Heart left ventricle (tissue), 16 donors: ENCODE measurements around the gene P2RX2. TPM values are rescaled to one million over a fixed set of nuclear protein-coding genes. Genes with fewer than 3 reads are reported as not detected.

ENCODE experiments used
- ATAC-seq, 4 donors: fragments of 200-7000 bp; cut with Tn5 transposase; one replicate each; pipeline ENCODE4 v1.9.1; 2020 to 2022; ENCODE audit warnings: moderate library complexity in 4 of 4, mild to moderate bottlenecking in 3 of 4, moderate number of reproducible peaks in 1 of 4
- DNase-seq, 5 donors: peaks; one replicate each; pipeline ENCODE4 v3.0.0-alpha.2; 2020
- H3K27ac ChIP-seq, 12 donors: fragments of 200-600 bp; sonication (generic) in 4 of 12; one replicate each; pipeline versions ENCODE4 v1.5.0 to v1.8.0; 2016 to 2022; ENCODE audit warnings: mild to moderate bottlenecking in 2 of 12
- H3K27me3 ChIP-seq, 9 donors: fragments of 200-600 bp; sonication (generic) in 2 of 9; one replicate each; pipeline versions ENCODE4 v1.5.1 to v1.8.0; 2016 to 2022; ENCODE audit warnings: mild to moderate bottlenecking in 3 of 9
- H3K36me3 ChIP-seq, 9 donors: fragments of 200-600 bp; sonication (generic) in 2 of 9; one replicate each; pipeline versions ENCODE4 v1.5.0 to v1.8.0; 2018 to 2022; ENCODE audit warnings: mild to moderate bottlenecking in 2 of 9
- H3K4me1 ChIP-seq, 12 donors: fragments of 200-600 bp; sonication (generic) in 4 of 12; one replicate each; pipeline versions ENCODE4 v1.5.0 to v1.8.0; 2016 to 2022; ENCODE audit warnings: mild to moderate bottlenecking in 3 of 12
- H3K4me3 ChIP-seq, 12 donors: fragments of 200-600 bp; sonication (generic) in 4 of 12; one replicate each; pipeline versions ENCODE4 v1.5.0 to v1.8.0; 2017 to 2022; ENCODE audit warnings: mild to moderate bottlenecking in 9 of 12, moderate library complexity in 4 of 12
- H3K9me3 ChIP-seq, 12 donors: fragments of 200-600 bp; sonication (generic) in 4 of 12; one replicate each; pipeline versions ENCODE4 v1.5.0 to v1.8.0; 2016 to 2022; ENCODE audit warnings: mild to moderate bottlenecking in 1 of 12
- POLR2A ChIP-seq, 2 donors: fragments of 450-650 bp; IDR thresholded peaks; one replicate each; pipeline ENCODE4 v1.6.1; 2017; ENCODE audit warnings: antibody characterized with exemption in 2 of 2, mild to moderate bottlenecking in 2 of 2, moderate library complexity in 2 of 2
- WGBS, 4 donors: extraction: QIAGEN DNeasy Blood & Tissue Kit in 2 of 4; methylation state at CpG; one replicate each; pipeline versions ENCODE4 v1.1.5 to v1.1.7; 2013 to 2018; 5-methylcytosine and 5-hydroxymethylcytosine counted together
- intact Hi-C, 10 donors: fragments of 100-400 bp; cut with DNase I; formaldehyde crosslinking; loops; one replicate each; pipeline versions ENCODE4 v1.11.1 to v1.14.2; 2022
- polyA plus RNA-seq, 2 donors: library from polyadenylated mRNA; stranded (reverse); fragments of 200-250 nt; gene quantifications; one replicate each; pipeline ENCODE4 v1.2.3, GENCODE V29; 2013
- total RNA-seq, 9 donors: library from RNA; depleted of rRNA in 2 of 9; stranded (reverse); fragments of >200 nt in 2 of 9; fragmentation: NEBNext Ultra II Directional in 3 of 9; extraction: Animal tissue kit (Norgen Biotek cat#: 25700) in 3 of 9; gene quantifications; one replicate each; pipeline versions ENCODE4 v1.1.0 to v1.2.4, GENCODE V29; 2016 to 2023
- TF ChIP-seq, protein P1 (sequence below), 12 donors: fragments of 200-600 bp; sonication (generic) in 4 of 12; IDR thresholded peaks; one replicate each; pipeline versions ENCODE4 v1.5.0 to v1.8.0; 2018 to 2022; ENCODE audit warnings: antibody characterized with exemption in 12 of 12, mild to moderate bottlenecking in 5 of 12
- donor health status: ischemic (EF 13 %, LVEDD 7.1; RV severe dilation, severe dysfunction).
- donor health status: healthy with polysubstance abuse.
- donor health status: DM: no; HTN: yes; CAD: no.
- donor health status: DM: no; HTN: no; CAD: no.
- donor health status: ischemic (EF 25% LVEDD 6.9; RV normal size, moderate dysfunction).
- donor health status: ischemic (EF 25% LVEDD 5.7; RV mildly dilated, moderate dysfunction).
- donor health status: healthy.
- donor health status: DM: yes; HTN: yes; CAD: no.
- donor health status: ischemic (EF 35%, LVEDD 5.7; RV mildly dilated, moderate dysfunction).
- donor health status: nonischemic (EF 11% LVEDD 7.7; RV severe dilation, severe dysfunction).
- donor health status: DM: yes; HTN: yes; CAD: no.
- donor health status: PGD.
- donor health status: ischemic (EF 29% LVEDD 5.4; RV normal size, mild dysfunction).
- donor health status: nonischemic (EF 23%, LVEDD 6.1; RV moderate dilation, normal function).

P2RX2 gene
- total and polyA plus RNA-seq, 11 donors, result not detected

DNA sequence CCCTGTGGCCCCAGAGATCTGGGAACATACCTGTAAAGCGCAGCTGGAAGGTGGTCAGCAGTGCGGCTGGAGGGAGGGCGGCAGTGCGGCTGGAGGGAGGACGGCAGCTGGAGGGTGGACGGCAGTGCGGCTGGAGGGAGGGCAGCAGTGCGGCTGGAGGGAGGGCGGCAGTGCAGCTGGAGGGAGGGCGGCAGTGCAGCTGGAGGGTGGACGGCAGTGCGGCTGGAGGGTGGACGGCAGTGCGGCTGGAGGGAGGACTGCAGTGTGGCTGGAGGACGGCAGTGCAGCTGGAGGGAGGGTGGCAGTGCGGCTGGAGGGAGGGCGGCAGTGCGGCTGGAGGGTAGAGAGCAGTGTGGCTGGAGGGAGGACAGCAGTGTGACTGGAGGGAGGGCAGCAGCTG is 31.6 kb upstream of the P2RX2 start:
- Histone ChIP-seq H3K4me1 (no peaks in the 10 kb centered on the region), H3K4me3 (no peak overlapping the region), H3K27ac (no peak overlapping the region), H3K9me3 (no peaks in the 10 kb centered on the region), H3K27me3 (no peaks in the 10 kb centered on the region), H3K36me3 (peaks cover 0 to 9% (median 0%) of the 10 kb centered on the region in 9 donors)
- intact Hi-C loops, result no loop called here
- 86 to 93% (median 90%) methylated on average over 18 of the region's 18 CpGs for WGBS, 4 donors
- TF ChIP-seq POLR2A (IDR thresholded peaks at IDR 0.05), result no peak
- TF ChIP-seq, protein P1, sequence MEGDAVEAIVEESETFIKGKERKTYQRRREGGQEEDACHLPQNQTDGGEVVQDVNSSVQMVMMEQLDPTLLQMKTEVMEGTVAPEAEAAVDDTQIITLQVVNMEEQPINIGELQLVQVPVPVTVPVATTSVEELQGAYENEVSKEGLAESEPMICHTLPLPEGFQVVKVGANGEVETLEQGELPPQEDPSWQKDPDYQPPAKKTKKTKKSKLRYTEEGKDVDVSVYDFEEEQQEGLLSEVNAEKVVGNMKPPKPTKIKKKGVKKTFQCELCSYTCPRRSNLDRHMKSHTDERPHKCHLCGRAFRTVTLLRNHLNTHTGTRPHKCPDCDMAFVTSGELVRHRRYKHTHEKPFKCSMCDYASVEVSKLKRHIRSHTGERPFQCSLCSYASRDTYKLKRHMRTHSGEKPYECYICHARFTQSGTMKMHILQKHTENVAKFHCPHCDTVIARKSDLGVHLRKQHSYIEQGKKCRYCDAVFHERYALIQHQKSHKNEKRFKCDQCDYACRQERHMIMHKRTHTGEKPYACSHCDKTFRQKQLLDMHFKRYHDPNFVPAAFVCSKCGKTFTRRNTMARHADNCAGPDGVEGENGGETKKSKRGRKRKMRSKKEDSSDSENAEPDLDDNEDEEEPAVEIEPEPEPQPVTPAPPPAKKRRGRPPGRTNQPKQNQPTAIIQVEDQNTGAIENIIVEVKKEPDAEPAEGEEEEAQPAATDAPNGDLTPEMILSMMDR (IDR thresholded peaks at IDR 0.05), result no peak
- ATAC-seq (no peak), DNase-seq (no peak)

DNA sequence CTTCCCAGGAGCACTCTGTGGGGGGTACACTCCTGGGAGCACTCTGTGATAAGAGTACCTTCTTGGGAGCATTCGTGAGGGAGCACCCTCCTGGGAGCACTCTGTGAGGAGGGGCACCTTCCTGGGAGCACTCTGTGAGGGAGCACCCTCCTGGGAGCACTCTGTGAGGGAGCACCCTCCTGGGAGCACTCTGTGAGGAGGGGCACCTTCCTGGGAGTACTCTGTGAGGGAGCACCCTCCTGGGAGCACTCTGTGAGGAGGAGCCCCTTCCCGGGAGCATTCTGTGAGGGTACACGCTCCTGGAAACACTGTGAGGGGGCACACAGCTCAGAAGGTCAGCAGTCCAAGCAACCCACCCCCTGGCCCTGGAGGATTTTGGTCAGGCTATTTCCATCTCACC is 30.8 kb upstream of the P2RX2 start:
- no peak for DNase-seq
- Histone ChIP-seq H3K27me3 (no peaks in the 10 kb centered on the region), H3K9me3 (no peaks in the 10 kb centered on the region), H3K36me3 (peaks cover 0 to 6% (median 0%) of the 10 kb centered on the region in 9 donors), H3K27ac (no peak overlapping the region), H3K4me1 (no peaks in the 10 kb centered on the region), H3K4me3 (no peak overlapping the region)
- intact Hi-C loops, result no loop called here
- TF ChIP-seq, protein P1 (IDR thresholded peaks at IDR 0.05), result no peak
- no peak for TF ChIP-seq POLR2A (IDR thresholded peaks at IDR 0.05)
- no peak for ATAC-seq
- 68 to 75% (median 73%) methylated on average over 3 of the region's 3 CpGs for WGBS, 4 donors

DNA sequence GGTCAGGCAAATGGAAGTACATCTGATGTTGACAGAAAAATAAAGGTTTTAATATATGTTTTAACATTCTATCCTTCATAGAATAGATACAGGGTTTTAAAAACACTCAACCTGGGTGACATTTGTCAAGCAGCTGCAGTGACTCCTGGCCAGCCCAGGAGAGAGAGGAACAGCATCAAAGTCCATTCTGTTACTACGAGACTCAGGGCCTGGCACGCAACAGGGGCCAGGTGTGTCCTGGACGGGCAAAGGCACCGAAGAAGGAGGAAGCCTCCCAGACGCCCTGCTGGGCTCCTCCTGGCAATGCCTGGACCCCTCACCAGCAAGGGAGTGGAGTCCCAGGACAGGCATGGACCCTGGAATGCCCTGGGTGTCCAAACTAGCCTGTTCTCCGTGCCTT is 30.3 kb upstream of the P2RX2 start:
- intact Hi-C loops, result no loop called here
- Histone ChIP-seq H3K9me3 (no peaks in the 10 kb centered on the region), H3K4me3 (no peak overlapping the region), H3K36me3 (peaks cover 0 to 5% (median 0%) of the 10 kb centered on the region in 9 donors), H3K4me1 (peaks cover 0 to under 1% (median 0%) of the 10 kb centered on the region in 12 donors), H3K27me3 (no peaks in the 10 kb centered on the region), H3K27ac (no peak overlapping the region)
- DNase-seq (peak in 1 of 5 donors; percentile 29), ATAC-seq (no peak)
- no peak for TF ChIP-seq POLR2A (IDR thresholded peaks at IDR 0.05)
- TF ChIP-seq, protein P1 (IDR thresholded peaks at IDR 0.05), result no peak
- WGBS, 4 donors, result 68 to 88% (median 82%) methylated on average over 4 to 6 of the region's 6 CpGs

DNA sequence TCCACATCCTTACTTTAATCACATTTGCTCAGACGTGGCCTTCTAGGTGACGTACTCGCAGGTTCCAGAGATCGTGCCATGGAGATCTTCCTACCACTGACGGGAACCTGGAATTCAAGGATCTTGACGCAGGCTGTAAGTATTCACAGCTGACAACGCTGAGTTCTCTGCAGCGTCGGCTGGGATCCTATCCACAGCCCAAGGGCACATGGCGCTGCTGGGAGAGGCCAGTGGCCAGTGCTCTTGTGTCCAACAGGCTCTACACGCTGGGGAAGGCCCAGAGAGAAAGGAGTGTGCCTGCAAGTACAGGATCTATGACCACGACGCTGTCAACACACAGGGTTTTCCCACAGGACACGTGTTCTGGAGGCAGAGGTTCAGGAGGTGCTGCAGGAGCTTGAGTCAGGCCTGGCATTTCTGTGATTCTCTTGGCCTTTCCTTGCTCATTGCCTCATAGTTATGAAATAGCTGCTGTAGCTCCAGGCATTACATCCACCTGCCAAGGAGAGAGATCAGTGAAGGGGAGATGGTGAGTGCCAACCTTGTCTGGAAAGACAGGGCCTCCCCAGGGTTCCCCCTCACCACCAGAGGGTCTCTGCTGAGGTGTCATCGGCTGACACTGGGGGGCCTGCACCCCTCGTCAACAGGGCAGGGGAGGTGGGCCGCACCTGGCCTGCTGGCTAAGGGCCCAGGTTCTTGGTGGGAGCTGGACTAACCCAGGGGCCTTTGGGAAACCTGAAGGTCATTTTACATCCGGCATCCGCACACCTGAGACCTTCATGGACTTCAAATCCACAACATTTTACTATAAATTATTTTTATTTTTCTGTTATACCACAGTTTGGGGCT is 29.5 kb upstream of the P2RX2 start:
- TF ChIP-seq, protein P1 (IDR thresholded peaks at IDR 0.05), result no peak
- TF ChIP-seq POLR2A (IDR thresholded peaks at IDR 0.05), result no peak
- Histone ChIP-seq H3K4me1 (peaks cover 0 to 7% (median 3%) of the 10 kb centered on the region in 12 donors), H3K27me3 (no peaks in the 10 kb centered on the region), H3K36me3 (peaks cover 0 to under 1% (median 0%) of the 10 kb centered on the region in 9 donors), H3K4me3 (no peak overlapping the region), H3K27ac (no peak overlapping the region), H3K9me3 (no peaks in the 10 kb centered on the region)
- ATAC-seq (no peak), DNase-seq (peak in 1 of 5 donors; percentile 19)
- WGBS, 4 donors, result 83 to 93% (median 92%) methylated on average over 19 of the region's 19 CpGs
- intact Hi-C loops, result no loop called here
